Adipose tissue (tissue), 3 donors: ENCODE results near the gene PRKCD. TPM values are rescaled to one million over a fixed set of nuclear protein-coding genes. Genes with fewer than 3 reads are reported as not detected.

Source experiments
- H3K27ac ChIP-seq: one replicate; pipeline ENCODE4 v1.5.1; 2013; ENCODE audit warnings: low read depth, low read length
- WGBS, 3 donors: extraction: QIAGEN DNeasy Blood & Tissue Kit; methylation state at CpG; one replicate each; pipeline ENCODE4 v1.1.7; 2013; 5-methylcytosine and 5-hydroxymethylcytosine counted together
- polyA plus RNA-seq, 3 donors: library from polyadenylated mRNA; stranded (reverse); fragments of 200-250 nt; gene quantifications; one replicate each; pipeline ENCODE4 v1.2.3, GENCODE V29; 2013
- donor health status: healthy with polysubstance abuse.
- donor health status: Bipolar disorder and iron deficiency.
- donor health status: healthy.

Gene PRKCD
- polyA plus RNA-seq, 3 donors: 20.7 to 73.0 (median 29.6) TPM

DNA sequence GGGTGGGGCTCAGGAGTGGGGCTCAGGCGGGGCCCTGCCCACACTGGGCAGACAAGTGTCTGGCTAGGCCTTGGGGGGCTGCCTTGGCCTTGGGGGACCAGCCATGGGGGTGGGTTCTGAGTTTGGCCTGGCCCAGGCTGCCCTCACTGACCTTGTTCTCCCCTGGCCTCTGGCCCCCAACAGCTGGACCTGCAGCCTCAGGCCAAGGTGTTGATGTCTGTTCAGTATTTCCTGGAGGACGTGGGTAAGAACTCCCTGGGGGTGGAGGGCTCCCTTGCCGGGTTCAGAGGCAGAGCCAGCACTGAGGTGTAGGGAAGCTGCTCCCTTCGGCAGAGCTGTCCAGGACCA, 20.0 kb downstream of the PRKCD start:
- no peak overlapping the region for H3K27ac ChIP-seq
- WGBS, 3 donors: 63 to 77% (median 64%) methylated on average over 4 of the region's 4 CpGs

DNA sequence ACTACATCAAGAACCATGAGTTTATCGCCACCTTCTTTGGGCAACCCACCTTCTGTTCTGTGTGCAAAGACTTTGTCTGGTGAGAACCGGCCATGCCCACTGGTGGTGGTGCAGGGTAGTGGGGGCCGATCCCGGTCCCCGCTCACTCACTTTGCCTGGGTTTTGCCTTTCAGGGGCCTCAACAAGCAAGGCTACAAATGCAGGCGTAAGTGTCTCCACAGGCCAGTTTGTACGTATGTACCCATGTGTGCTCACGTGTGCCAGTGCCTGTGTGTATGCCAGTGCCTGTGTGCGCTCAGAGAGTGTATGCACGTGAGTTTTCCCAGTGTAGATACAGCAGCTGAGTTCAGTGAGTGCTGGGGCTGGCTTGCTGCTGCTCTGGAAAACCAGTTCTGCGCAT, 20.5 kb downstream of the PRKCD start:
- 92 to 96% (median 96%) methylated on average over 11 of the region's 11 CpGs for WGBS, 3 donors

DNA sequence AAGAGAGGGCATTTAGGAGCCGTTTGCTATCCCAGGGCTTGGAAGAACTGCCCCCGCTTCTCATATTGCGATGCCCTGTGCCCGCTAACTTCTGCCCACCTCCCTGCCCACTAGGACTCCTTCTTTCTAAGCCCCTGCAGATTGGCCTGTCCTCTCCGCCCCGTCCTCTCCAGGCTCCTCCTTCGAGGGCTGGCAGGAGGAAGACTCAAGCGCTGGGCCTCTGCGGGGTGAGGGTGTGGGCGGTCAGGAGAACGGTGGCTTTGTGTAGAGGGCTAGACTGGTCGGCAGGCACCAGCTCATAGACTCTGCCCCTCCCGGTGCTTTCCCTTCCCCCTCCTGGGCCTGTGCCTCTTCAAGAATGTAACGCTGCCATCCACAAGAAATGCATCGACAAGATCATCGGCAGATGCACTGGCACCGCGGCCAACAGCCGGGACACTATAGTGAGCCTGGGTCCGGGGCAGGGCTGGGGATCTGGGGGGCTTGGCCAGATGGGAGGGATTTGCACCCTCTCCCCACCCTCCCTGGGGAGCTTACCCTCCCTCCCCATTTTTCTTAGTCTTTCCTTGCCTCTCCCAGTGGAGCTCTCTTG, 21.9 kb downstream of the PRKCD start:
- H3K27ac ChIP-seq: no peak overlapping the region
- 87 to 91% (median 89%) methylated on average over 19 to 20 of the region's 20 CpGs for WGBS, 3 donors

More for the DNA sequence above, 20.5 kb downstream of the PRKCD start:
- no peak overlapping the region for H3K27ac ChIP-seq

DNA sequence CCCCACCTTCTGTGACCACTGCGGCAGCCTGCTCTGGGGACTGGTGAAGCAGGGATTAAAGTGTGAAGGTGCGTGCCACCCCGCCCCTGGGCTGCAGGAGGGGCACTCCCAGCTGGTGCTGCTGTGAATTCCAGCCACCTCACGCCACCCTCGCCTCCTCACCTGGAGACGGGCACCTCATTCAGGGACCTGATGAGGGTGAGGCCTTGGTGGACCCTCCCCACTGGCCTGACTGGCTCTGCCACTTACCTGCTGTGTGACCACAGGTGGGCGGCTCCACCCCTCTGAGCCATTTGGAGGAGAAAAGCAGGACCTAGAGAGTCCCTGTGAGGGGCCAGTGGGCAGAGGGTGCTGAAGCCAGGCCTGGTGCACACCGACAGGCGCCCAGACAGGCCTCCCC, 22.5 kb downstream of the PRKCD start:
- no peak overlapping the region for H3K27ac ChIP-seq
- WGBS, 3 donors: 97% methylated on average over 9 of the region's 9 CpGs

DNA sequence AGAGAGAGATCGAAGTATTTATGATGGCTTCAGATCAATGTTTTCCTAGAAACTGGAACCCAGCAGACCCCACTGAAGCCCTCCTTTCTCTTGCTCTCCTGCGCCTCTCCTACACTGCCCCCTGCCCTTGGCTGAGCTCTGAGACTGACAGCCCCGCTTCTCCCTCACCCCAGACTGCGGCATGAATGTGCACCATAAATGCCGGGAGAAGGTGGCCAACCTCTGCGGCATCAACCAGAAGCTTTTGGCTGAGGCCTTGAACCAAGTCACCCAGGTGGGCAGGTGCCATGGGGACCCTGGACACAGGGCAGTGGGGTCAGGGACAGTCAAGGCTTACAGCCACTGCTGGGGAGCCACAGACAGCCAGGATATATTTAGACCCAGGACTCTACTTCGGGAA, 23.7 kb downstream of the PRKCD start:
- 91 to 92% (median 92%) methylated on average over 7 of the region's 7 CpGs for WGBS, 3 donors
- no peak overlapping the region for H3K27ac ChIP-seq

DNA sequence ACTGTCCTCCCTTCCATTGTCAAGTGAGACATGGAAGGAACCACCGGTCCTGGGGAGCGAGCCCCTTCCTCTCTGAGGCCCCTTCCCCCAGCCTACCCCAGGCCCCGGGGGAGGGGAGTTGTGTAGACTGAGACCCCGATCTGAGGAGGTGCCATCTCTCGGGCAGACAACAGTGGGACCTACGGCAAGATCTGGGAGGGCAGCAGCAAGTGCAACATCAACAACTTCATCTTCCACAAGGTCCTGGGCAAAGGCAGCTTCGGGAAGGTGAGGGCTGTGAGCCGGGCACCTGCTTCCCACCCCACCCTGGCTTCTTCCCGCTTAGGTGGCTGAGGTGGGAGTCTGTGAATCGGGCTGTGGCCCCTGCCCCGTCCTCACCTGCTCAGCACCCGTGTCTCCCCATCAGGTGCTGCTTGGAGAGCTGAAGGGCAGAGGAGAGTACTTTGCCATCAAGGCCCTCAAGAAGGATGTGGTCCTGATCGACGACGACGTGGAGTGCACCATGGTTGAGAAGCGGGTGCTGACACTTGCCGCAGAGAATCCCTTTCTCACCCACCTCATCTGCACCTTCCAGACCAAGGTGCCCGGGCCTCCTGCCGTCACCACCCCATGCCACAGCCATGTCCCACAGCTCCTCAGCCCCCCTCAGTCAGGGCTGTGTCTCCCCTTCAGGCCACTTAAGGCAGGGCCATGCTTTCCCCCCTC, 24.9 kb downstream of the PRKCD start:
- whole genome bisulfite sequencing, 3 donors: 91 to 96% (median 95%) methylated on average over 20 of the region's 20 CpGs

DNA sequence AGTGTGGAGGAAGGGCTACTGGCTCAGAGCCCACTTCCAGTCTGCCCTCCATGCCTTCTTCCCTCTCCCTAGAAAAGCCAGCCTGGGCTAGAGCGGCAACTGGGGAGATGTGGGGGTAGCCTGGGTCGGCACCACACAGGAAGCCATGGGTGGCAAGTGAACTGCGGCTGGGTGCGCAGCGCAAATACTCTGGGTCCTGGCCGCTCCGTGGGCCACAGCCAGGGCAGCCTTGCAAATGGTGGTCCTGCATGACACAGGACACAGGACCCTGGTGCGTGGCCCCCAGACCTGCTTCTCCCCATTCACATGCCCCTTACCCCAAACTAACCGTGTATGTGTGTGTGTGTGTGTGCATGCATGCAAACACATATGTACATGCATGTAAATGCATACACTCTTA, 25.7 kb downstream of the PRKCD start:
- no peak overlapping the region for H3K27ac ChIP-seq
- WGBS, 3 donors: 93 to 95% (median 94%) methylated on average over 9 of the region's 9 CpGs

More for the DNA sequence above, 24.9 kb downstream of the PRKCD start:
- H3K27ac ChIP-seq: no peak overlapping the region

DNA sequence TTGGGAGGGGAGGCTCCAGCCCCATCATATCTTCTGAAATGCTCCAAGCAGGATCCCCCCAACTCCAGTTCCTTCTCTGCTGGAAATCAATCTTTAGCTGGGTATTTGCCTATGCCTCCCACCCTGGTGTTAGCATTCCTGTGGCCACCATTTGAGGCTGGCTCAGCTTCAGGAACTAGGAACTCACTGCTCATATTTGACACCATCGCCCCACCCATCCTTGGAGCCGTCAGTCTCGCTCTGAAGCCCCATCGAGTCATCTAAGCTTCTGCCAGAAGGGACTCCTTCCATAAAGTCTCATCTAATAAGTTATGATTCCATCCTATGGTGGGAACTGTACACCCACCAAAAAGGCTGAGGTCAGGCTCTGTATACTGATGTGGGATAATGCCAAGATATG, 26.4 kb downstream of the PRKCD start:
- WGBS, 3 donors: 86 to 90% (median 86%) methylated on average over 4 of the region's 4 CpGs
- no peak overlapping the region for H3K27ac ChIP-seq

DNA sequence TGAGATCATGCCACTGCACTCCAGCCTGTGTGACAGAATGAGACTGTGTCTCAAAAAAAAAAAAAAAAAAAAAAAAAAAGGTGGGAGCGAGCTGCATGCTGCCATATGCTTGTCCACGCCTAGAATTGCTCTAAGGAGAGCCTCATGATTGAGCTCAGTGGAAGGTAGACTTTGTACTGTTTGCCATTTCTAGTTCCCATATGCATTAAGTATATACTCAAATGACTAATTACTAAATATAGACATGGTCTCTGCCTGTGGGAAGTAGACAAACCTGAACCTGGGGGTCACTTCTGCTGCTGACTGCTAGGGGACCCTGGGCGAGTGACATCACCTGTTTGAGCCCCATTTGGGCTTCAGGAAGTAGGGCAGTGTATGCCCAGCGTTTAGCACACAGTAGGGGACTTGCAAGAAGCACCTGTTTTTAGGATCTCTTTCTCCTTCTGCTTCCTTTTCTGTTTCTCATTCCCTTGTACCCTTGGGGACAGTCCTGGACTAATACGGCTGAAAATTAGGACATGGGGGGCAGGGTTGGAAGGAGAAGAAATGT, 27.2 kb downstream of the PRKCD start:
- H3K27ac ChIP-seq: no peak overlapping the region
- 85 to 93% (median 87%) methylated on average over 5 of the region's 5 CpGs for WGBS, 3 donors

DNA sequence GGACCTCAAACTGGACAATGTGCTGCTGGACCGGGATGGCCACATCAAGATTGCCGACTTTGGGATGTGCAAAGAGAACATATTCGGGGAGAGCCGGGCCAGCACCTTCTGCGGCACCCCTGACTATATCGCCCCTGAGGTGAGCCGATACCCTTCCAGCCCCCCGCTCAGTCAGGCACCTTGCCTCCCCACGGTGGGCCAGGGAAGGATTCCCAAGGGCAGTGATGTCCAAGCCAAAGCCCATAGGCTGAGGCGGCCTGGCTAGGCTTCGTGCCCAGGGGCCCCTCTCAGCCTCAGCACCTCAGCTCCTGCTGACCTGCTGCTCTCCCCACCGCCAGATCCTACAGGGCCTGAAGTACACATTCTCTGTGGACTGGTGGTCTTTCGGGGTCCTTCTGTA, 27.7 kb downstream of the PRKCD start:
- no peak overlapping the region for H3K27ac ChIP-seq
- WGBS, 3 donors: 94 to 97% (median 95%) methylated on average over 13 of the region's 13 CpGs

DNA sequence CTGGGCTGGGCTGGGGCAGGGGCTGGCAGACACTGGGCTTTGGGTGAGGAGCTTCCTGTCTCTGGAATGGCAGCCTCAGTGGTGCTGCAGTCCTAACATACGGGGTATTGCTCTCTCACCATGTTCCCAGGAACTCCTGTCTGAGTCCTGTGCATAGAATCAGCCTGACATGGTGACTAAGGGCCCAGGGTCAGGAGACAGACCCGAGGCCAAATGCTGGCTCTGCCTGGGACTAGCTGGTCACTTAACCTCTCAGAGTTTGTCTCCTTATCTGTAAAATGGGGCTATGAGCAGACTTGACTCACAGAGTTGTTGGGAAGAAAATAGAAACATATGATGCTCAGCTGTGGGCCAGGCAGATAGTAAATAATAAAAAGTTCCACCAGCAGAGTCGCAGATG, 28.3 kb downstream of the PRKCD start:
- 88 to 91% (median 89%) methylated on average over 3 of the region's 3 CpGs for WGBS, 3 donors
- H3K27ac ChIP-seq: no peak overlapping the region

DNA sequence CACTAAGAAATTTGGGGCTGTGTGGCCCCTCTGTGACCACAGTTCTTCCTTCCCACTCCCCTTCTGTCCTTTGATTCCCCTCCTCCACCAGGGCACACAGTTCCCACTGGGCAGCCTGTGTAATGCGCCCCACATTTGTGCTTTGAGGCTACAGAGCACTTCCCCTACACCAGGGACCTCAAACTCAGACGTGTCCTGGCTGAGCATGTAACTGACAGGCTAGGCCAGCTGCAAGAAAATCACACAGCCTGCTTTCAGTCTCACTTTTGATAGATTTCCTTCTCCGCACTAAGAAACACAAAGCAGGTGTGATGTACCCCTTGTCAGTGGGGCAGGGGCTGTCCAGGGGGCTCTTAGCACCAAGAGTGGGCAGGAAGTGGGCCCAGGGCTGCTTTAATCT, 29.6 kb downstream of the PRKCD start:
- WGBS, 3 donors: 77 to 86% (median 77%) methylated on average over 3 of the region's 3 CpGs
- H3K27ac ChIP-seq: no peak overlapping the region

DNA sequence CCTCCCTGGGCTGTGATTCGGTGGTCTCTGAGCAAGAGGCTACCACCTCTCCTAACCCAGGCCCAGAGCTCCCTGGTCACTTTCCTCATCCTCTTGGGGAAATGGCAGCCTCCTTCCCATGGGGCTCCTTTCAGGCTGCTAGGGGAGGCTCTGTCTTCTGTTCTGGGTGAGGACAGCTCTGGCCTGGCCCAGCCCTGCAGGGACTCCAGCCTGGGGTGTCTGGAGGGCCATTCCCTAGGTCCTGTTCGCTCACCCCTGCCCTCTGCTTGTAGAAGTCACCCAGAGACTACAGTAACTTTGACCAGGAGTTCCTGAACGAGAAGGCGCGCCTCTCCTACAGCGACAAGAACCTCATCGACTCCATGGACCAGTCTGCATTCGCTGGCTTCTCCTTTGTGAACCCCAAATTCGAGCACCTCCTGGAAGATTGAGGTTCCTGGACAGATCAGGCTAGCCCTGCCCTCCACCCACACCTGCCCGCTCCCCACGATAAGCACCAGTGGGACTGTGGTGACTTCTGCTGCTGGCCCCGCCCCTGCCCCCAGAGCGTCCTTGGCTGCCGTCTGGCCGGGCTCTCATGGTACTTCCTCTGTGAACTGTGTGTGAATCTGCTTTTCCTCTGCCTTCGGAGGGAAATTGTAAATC, 30.9 kb downstream of the PRKCD start:
- no peak overlapping the region for H3K27ac ChIP-seq
- 50 to 79% (median 77%) methylated on average over 16 of the region's 16 CpGs for WGBS, 3 donors

DNA sequence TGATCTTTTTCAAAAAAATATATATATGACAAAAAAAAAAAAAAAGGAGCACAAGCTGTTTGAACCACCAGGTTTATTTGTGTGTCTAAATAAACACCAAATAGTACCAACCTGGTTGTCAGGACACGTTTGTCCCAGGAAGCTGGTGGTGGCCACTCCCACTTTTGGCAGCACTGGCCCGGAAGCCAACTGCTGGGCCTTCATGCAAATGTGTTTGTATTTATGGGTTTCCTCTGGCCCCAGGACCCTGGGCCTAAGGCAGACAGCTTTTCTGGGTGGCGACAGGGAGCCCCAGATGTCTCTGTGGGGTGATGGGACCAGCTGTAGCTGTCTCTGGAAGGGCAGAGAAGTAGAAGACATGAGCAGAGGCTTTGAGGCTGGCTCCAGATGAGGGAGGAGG, 31.6 kb downstream of the PRKCD start:
- no peak overlapping the region for H3K27ac ChIP-seq

DNA sequence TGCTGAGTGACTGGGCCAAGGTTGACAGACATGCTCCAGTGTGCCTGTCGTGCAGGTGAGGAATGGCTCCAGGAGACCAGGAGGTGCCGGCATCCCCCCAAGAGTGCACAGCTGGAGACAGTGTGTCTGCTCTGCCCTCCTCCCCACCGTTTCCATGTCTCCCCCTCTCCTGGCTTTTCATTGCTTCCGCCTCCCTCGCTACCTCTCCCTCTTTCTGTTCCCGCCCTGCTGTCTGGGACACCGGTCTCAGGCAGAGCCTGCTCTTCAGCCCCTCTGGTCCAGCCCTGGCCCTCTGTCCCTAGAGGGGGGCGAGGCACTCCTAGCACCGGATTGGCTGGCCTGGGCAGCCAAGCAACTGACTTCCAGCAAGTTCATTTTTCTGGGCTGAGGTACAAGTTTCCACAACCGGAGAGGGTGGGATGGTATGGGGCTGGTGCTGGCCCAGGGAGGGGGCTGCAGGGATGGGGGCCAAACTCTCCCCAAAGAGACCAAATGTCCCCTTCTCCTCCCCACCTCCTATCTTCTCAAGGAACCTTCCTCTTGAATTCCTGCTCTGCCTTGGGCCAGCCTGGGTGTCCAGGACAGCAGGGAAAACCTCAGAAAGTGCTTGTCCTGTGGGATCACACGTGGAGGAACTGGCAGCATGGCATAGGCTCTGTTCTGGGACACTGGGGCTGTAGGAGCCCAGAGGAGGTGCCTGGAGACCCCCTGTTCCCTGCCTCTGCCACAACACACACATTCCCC, 32.6 kb downstream of the PRKCD start:
- WGBS, 3 donors: 59 to 71% (median 61%) methylated on average over 9 to 11 of the region's 11 CpGs
- H3K27ac ChIP-seq: no peak overlapping the region

More for the DNA sequence above, 31.6 kb downstream of the PRKCD start:
- 33 to 55% (median 35%) methylated on average over 3 of the region's 3 CpGs for WGBS, 3 donors

DNA sequence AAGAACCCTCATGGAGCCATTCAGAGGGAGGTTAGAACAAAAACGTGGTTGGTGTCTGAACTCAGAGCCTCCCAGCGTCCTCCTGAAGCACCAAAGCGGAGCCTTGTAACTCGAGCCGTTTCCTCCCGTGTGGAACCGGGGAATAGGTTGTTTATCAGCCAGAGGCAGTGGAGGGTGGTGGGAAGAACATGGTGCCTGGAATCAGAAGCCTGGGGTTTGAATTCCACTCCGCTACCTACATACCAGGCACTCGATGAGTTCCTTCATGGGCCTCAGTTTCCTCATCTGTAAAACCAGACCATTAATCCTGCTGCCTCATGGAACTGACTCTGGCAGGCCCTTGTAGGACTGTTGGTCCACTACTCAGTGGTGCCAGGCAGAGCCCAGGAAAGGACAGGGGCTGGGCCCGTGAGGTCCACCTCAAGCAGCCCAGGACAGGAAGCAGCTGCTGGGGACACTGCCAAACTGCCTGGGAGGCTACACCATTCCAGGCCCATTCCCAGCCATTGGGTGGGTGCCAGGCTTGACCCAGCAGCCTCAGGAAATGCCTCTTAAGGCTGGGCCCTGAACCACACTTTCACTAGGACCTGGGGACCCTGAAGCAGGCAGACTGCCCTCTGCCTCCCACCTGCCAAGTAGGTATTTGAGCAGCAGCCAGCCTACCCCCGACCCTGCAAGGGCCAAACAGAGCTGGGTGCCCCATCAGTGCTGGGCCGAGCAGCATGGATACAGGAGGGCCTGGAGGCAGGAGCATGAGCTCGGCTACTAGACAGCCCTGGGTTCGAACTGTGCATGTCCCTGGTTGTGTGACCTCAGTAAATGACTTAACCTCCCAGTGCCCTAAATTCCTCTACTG, 33.4 kb downstream of the PRKCD start:
- WGBS, 3 donors: 51 to 70% (median 59%) methylated on average over 14 of the region's 14 CpGs
- no peak overlapping the region for H3K27ac ChIP-seq

DNA sequence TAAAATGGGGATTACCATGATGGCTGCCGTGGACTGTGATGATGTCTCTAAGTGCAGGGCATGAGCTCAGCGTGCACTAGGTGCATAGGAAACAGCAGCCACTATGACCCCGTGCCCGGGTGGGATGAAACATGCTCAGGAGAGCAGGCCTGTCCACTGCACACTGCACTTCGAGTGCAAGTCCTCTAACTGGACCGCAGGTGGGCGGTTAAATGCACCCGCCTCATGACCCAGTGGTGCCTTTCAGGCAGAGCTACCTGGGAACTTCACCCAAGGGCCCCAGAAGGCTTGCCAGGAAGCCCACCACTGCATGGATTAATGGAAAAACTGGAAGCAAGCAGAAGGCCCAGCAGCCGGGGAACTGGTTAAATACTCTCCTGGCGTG, 34.0 kb downstream of the PRKCD start:
- H3K27ac ChIP-seq: no peak overlapping the region
- WGBS, 3 donors: 86 to 91% (median 89%) methylated on average over 10 of the region's 10 CpGs
